Tibial nerve (tissue), 4 donors: ENCODE measurements around the gene GABBR2. TPM values are rescaled to one million over a fixed set of nuclear protein-coding genes. Genes with fewer than 3 reads are reported as not detected.

Experiments
- DNase-seq, 2 donors: peaks; one replicate each; pipeline ENCODE4 v3.0.0-alpha.2; 2019; ENCODE audit warnings: low spot score in 2 of 2
- H3K27ac ChIP-seq, 4 donors: fragments of 200-600 bp; sonication (generic) in 3 of 4; one replicate each; pipeline ENCODE4 v1.5.1; 2017 to 2019; ENCODE audit warnings: mild to moderate bottlenecking in 1 of 4
- H3K27me3 ChIP-seq, 2 donors: fragments of 200-600 bp; sonication (generic) in 1 of 2; one replicate each; pipeline versions ENCODE4 v1.5.1 to v1.6.0; 2017 to 2019
- H3K36me3 ChIP-seq, 3 donors: fragments of 200-600 bp; sonication (generic); one replicate each; pipeline ENCODE4 v1.5.1; 2018 to 2019
- H3K4me1 ChIP-seq, 4 donors: fragments of 200-600 bp; sonication (generic) in 3 of 4; one replicate each; pipeline ENCODE4 v1.5.1; 2017 to 2019
- H3K4me3 ChIP-seq, 4 donors: fragments of 200-600 bp; sonication (generic) in 3 of 4; one replicate each; pipeline ENCODE4 v1.5.1; 2017 to 2019; ENCODE audit warnings: mild to moderate bottlenecking in 1 of 4, moderate library complexity in 1 of 4
- H3K9me3 ChIP-seq, 4 donors: fragments of 200-600 bp; sonication (generic) in 3 of 4; one replicate each; pipeline ENCODE4 v1.5.1; 2017 to 2019
- EP300 ChIP-seq, 2 donors: sonication (generic); formaldehyde crosslinking; IDR thresholded peaks; one replicate each; pipeline ENCODE4 v1.6.1; 2017; ENCODE audit warnings: antibody characterized with exemption in 2 of 2, mild to moderate bottlenecking in 1 of 2
- POLR2A ChIP-seq, 2 donors: fragments of 450-650 bp; IDR thresholded peaks; one replicate each; pipeline ENCODE4 v1.6.1; 2017; ENCODE audit warnings: antibody characterized with exemption in 2 of 2, mild to moderate bottlenecking in 2 of 2, moderate library complexity in 2 of 2
- WGBS, 2 donors: methylation state at CpG; one replicate each; pipeline ENCODE4 v1.1.5; 2018; 5-methylcytosine and 5-hydroxymethylcytosine counted together
- total RNA-seq, 4 donors: library from RNA; depleted of rRNA; stranded (reverse); fragments of >200 nt; gene quantifications; one replicate each; pipeline ENCODE4 v1.1.0, GENCODE V29; 2016
- TF ChIP-seq, protein P1 (sequence below), 5 experiments: fragments of 200-600 bp in 3 of 5; fragments of 450-650 bp in 2 of 5; sonication (generic) in 3 of 5; IDR thresholded peaks; one replicate each; pipeline ENCODE4 v1.5.1; 2016 to 2019; ENCODE audit warnings: antibody characterized with exemption in 5 of 5, mild to moderate bottlenecking in 3 of 5, moderate library complexity in 2 of 5

Gene GABBR2
- total RNA-seq, 4 donors from 2014 or later, result 0.20 to 0.22 TPM; not detected in 2

DNA sequence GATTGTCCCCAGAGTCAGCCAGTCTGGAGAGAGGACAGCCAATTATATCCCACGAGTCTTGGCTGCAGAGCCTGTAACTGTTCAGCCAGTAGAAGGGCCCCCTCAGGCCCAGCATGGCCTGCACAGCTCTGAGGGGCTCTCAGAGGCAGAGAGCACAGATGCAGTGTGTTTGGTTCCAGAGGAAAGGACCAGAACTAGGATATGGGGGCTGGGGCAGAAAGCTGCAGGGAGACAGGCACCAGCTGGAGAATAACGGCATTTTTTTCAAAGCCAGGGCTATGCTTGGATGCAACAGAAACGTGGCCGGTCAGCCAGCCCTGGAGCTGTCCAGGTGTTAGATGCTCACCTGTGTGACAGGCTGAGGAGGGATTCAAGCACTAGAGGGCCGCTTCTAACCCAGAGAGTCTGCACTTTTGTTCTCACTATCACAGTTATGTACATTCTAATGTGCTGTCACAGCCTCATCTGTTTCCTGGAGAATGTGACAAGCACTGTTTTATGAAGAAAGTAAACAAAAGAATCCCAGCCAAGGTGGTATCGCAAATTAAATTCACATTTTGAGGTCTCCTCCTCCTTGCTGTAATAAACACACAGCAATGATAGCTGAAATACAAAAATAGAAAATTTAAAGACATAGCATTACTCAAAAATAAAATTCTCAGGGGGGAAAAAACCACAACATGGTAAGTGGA, 96.5 kb downstream of the GABBR2 start:
- WGBS, 2 donors, result 50 to 54% methylated on average over 6 of the region's 6 CpGs
- no peak overlapping the region for H3K4me3 ChIP-seq
- TF ChIP-seq EP300 (IDR thresholded peaks at IDR 0.05), result no peak
- TF ChIP-seq POLR2A (IDR thresholded peaks at IDR 0.05), result no peak
- TF ChIP-seq, protein P1, sequence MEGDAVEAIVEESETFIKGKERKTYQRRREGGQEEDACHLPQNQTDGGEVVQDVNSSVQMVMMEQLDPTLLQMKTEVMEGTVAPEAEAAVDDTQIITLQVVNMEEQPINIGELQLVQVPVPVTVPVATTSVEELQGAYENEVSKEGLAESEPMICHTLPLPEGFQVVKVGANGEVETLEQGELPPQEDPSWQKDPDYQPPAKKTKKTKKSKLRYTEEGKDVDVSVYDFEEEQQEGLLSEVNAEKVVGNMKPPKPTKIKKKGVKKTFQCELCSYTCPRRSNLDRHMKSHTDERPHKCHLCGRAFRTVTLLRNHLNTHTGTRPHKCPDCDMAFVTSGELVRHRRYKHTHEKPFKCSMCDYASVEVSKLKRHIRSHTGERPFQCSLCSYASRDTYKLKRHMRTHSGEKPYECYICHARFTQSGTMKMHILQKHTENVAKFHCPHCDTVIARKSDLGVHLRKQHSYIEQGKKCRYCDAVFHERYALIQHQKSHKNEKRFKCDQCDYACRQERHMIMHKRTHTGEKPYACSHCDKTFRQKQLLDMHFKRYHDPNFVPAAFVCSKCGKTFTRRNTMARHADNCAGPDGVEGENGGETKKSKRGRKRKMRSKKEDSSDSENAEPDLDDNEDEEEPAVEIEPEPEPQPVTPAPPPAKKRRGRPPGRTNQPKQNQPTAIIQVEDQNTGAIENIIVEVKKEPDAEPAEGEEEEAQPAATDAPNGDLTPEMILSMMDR (IDR thresholded peaks at IDR 0.05), result no peak

DNA sequence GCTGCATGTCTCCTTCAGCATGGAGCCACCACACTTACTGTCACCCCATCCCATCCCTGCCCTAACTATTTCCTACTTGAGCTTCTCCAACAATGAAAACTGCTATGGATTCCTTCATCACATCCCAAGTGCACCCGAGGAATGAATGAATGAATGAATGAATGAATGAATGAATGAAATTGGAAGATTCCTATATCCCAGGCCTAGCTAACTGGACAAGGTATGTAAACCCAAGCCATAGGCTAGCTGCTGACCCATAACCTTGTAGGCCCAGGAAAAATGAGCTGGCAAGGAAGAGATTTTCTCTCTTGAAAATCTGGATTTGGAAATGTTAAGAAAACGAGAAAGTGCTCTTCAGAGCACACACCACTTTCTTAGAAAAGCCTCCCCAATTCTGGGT, 97.4 kb downstream of the GABBR2 start:
- 76 to 82% methylated on average over 2 of the region's 2 CpGs for WGBS, 2 donors
- Histone ChIP-seq H3K36me3 (no peaks in the 10 kb centered on the region), H3K4me1 (no peaks in the 10 kb centered on the region), H3K4me3 (no peak overlapping the region), H3K9me3 (no peaks in the 10 kb centered on the region), H3K27me3 (no peaks in the 10 kb centered on the region), H3K27ac (no peak overlapping the region)
- no peak for DNase-seq
- TF ChIP-seq, protein P1 (IDR thresholded peaks at IDR 0.05), result no peak
- TF ChIP-seq EP300 (IDR thresholded peaks at IDR 0.05), result no peak
- no peak for TF ChIP-seq POLR2A (IDR thresholded peaks at IDR 0.05)

More for the DNA sequence above, 96.5 kb downstream of the GABBR2 start:
- Histone ChIP-seq H3K27me3 (no peaks in the 10 kb centered on the region), H3K4me1 (no peaks in the 10 kb centered on the region), H3K9me3 (no peaks in the 10 kb centered on the region), H3K27ac (no peak overlapping the region), H3K36me3 (no peaks in the 10 kb centered on the region)
- no peak for DNase-seq

DNA sequence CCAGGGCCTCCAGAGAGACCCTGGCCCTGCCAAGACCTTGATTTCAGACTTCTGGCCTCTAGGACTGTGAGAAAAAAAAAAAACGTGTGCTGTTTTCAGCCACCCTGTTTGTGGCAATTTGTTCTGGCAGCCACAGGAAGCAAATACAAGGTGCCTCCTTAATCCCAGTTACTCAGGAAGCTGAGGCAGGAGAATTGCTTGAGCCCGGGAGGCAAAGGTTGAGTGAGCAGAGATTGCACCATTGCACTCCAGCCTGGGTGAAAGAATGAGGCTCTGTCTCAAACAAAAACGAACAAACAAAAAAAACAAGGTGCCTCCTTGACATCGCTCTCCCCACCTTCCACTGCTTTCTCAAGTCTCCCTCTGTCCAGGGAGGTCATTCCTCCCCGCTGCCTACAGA, 98.0 kb downstream of the GABBR2 start:
- Histone ChIP-seq H3K4me3 (no peak overlapping the region), H3K36me3 (no peaks in the 10 kb centered on the region), H3K9me3 (no peaks in the 10 kb centered on the region), H3K27me3 (no peaks in the 10 kb centered on the region), H3K27ac (no peak overlapping the region), H3K4me1 (no peaks in the 10 kb centered on the region)
- TF ChIP-seq EP300 (IDR thresholded peaks at IDR 0.05) (no peak), POLR2A (IDR thresholded peaks at IDR 0.05) (no peak)
- TF ChIP-seq, protein P1 (IDR thresholded peaks at IDR 0.05), result no peak
- 45 to 51% methylated on average over 5 of the region's 5 CpGs for WGBS, 2 donors
- no peak for DNase-seq

DNA sequence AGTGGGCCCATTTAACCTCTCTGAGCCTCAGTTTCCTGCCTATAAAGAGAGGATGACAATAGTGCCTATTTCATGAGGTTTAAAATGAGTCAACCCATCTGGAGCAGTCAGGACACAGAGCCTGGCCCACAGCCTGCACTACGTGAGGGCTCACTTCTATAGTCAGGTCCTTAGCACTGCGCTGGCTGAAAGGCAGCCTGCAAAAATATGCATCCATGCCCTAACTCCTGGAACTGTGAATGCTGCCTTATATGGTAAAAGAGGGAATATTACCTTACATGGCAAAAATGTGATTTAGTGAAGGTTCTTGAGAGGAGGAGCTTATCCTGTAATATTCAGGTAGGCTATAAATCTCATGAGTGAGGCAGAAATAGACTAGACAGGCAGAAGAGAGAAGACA, 98.5 kb downstream of the GABBR2 start:
- no peak for DNase-seq
- Histone ChIP-seq H3K4me1 (no peaks in the 10 kb centered on the region), H3K36me3 (no peaks in the 10 kb centered on the region), H3K9me3 (no peaks in the 10 kb centered on the region), H3K27ac (no peak overlapping the region), H3K27me3 (no peaks in the 10 kb centered on the region), H3K4me3 (no peak overlapping the region)
- 79 to 82% methylated on average over 2 of the region's 2 CpGs for WGBS, 2 donors
- TF ChIP-seq, protein P1 (IDR thresholded peaks at IDR 0.05), result no peak
- TF ChIP-seq POLR2A (IDR thresholded peaks at IDR 0.05) (no peak), EP300 (IDR thresholded peaks at IDR 0.05) (no peak)

DNA sequence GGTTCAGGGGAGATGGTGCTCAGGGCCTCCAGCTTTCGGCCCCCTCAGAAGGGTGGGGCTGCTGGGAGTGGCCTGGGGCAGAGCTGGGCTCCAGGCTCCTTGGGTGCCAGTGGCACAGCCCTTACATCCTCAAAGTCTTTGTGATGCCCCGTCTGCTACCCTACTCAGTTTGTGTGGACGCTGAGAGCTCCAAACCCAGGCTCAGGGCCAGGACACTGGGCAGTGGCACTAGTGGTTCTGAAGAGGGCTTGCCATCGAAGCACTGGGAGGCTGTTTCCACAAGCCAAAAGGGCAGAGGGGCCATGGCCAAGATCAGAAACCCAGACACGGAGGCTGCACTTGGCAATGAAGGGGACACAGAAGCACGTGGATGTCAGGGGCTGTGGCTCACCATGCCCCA, 99.1 kb downstream of the GABBR2 start:
- H3K27ac ChIP-seq, result no peak overlapping the region
- H3K9me3 ChIP-seq, result no peaks in the 10 kb centered on the region
- TF ChIP-seq, protein P1 (IDR thresholded peaks at IDR 0.05), result no peak
- TF ChIP-seq EP300 (IDR thresholded peaks at IDR 0.05), result no peak
- no peak for TF ChIP-seq POLR2A (IDR thresholded peaks at IDR 0.05)
- 70% methylated on average over 5 of the region's 6 CpGs for WGBS, 2 donors
- no peaks in the 10 kb centered on the region for H3K4me1 ChIP-seq
- no peaks in the 10 kb centered on the region for H3K36me3 ChIP-seq
- H3K4me3 ChIP-seq, result no peak overlapping the region
- no peak for DNase-seq
- no peaks in the 10 kb centered on the region for H3K27me3 ChIP-seq
